GM18519 (cell line): ENCODE results near the gene RSU1.
A peak's percentile ranks its signal among the peaks of the same experiment; 100 is the strongest.
"Not testable (repeated sequence)": the region's sequence is repeated elsewhere in the genome, so short reads cannot be mapped to it uniquely, and the experiment has no call there.

ENCODE experiments used
- ATAC-seq: cut with Tn5 transposase; IDR thresholded peaks from one replicate; pipeline ENCODE4 v1.9.1; 2021; ENCODE audit warnings: mild to moderate bottlenecking, moderate library complexity; ENCODE audit not compliant: unreplicated experiment, low FRiP score

RSU1 gene

GRCh38 chr10:16817125-16818019 is at the start of gene RSU1:
RSU1 (minus strand) TSS chr10:16817424; CDS start chr10:16817081, 343 bp downstream.
- ATAC-seq = peak; percentile 97

- no peak for ATAC-seq
Observed at GRCh38 chr10:16866541-16867275, 49.5 kb upstream of the RSU1 start.

- no peak for ATAC-seq
Observed at GRCh38 chr10:16865766-16866165, 48.5 kb upstream of the RSU1 start.

GRCh38 chr10:16863766-16864165 is 46.5 kb upstream of the RSU1 start:
- ATAC-seq = no peak

- ATAC-seq = no peak
Observed at GRCh38 chr10:16857419-16857818, 40.2 kb upstream of the RSU1 start.

- no peak for ATAC-seq
Observed at GRCh38 chr10:16856567-16856966, 39.3 kb upstream of the RSU1 start.

- ATAC-seq = no peak
Observed at GRCh38 chr10:16856092-16856491, 38.9 kb upstream of the RSU1 start.

- no peak for ATAC-seq
Observed at GRCh38 chr10:16854623-16855022, 37.4 kb upstream of the RSU1 start.

- ATAC-seq = no peak
Observed at GRCh38 chr10:16853809-16854208, 36.6 kb upstream of the RSU1 start.

- ATAC-seq = no peak
Observed at GRCh38 chr10:16853201-16853600, 36.0 kb upstream of the RSU1 start.

GRCh38 chr10:16852624-16853023 is 35.4 kb upstream of the RSU1 start:
- ATAC-seq = no peak

- no peak for ATAC-seq
Observed at GRCh38 chr10:16848562-16849154, 31.4 kb upstream of the RSU1 start.

- no peak for ATAC-seq
Observed at GRCh38 chr10:16847644-16848043, 30.4 kb upstream of the RSU1 start.

- no peak for ATAC-seq
Observed at GRCh38 chr10:16845248-16845647, 28.0 kb upstream of the RSU1 start.

- peak; percentile 72 for ATAC-seq
Observed at GRCh38 chr10:16843252-16843870, 26.1 kb upstream of the RSU1 start.

GRCh38 chr10:16835228-16835627 is 18.0 kb upstream of the RSU1 start:
- no peak for ATAC-seq

GRCh38 chr10:16832351-16833080 is 15.3 kb upstream of the RSU1 start:
- ATAC-seq = no peak

- ATAC-seq = no peak
Observed at GRCh38 chr10:16828701-16829175, 11.5 kb upstream of the RSU1 start.

GRCh38 chr10:16828114-16828568 is 10.9 kb upstream of the RSU1 start:
- no peak for ATAC-seq

- ATAC-seq = not testable (repeated sequence)
Observed at GRCh38 chr10:16827474-16827873, 10.2 kb upstream of the RSU1 start.
